ENCODE data around the gene CYP46A1. TPM values are rescaled to one million over a fixed set of nuclear protein-coding genes. Genes with fewer than 3 reads are reported as not detected.
A peak's percentile ranks its signal among the peaks of the same experiment; 100 is the strongest.

The CYP46A1 gene
- total RNA-seq, 1 experiment from 2014 or later, result 0.30 TPM

- no peaks in the 10 kb centered on the region for H3K36me3 Mint-ChIP-seq (ENCODE audit: insufficient read depth, unreplicated experiment)
- no peaks in the 10 kb centered on the region for H3K9me3 Mint-ChIP-seq (ENCODE audit: unreplicated experiment)
- intact Hi-C loops (cut with micrococcal nuclease), result loop anchor here (2.0 kb wide), 1 partner anchor 38 kb away; no protein-coding TSS in a partner anchor
- ChIA-PET POLR2A (interaction anchor here (1.2 kb wide), 1 partner anchor 33 kb away, joined by 4 read pairs; no protein-coding TSS in a partner anchor), CTCF (interaction anchor here (1.1 to 1.3 kb wide), 2 partner anchors 74 to 130 kb away, joined by 3 to 4 read pairs; no protein-coding TSS in a partner anchor)
- no peaks in the 10 kb centered on the region for H3K27me3 Mint-ChIP-seq (ENCODE audit: insufficient read depth, unreplicated experiment)
- H3K4me3 Mint-ChIP-seq (ENCODE audit: unreplicated experiment), result no peak overlapping the region
- TF ChIP-seq CTCF (IDR thresholded peaks at IDR 0.05; ENCODE audit: unreplicated experiment), result no peak
- no TSS peak for BruUV-seq (replicated peaks)
- DNase-seq (ENCODE audit: unreplicated experiment), result no peak
- peaks cover 28% of the 10 kb centered on the region for H3K4me1 Mint-ChIP-seq (ENCODE audit: insufficient read depth, unreplicated experiment)
- peak overlapping the region; percentile 57 for H3K27ac Mint-ChIP-seq (ENCODE audit: low read depth, unreplicated experiment)
Measured at GRCh38 chr14:99756796-99757195, 72.7 kb downstream of the CYP46A1 start.

- intact Hi-C loops (cut with micrococcal nuclease), result loop anchor here (1.0 to 2.0 kb wide), 2 partner anchors 37 to 73 kb away; partner anchors contain the start of gene CYP46A1
- BruUV-seq (replicated peaks), result no TSS peak
- H3K4me3 Mint-ChIP-seq (ENCODE audit: unreplicated experiment), result no peak overlapping the region
- H3K27me3 Mint-ChIP-seq (ENCODE audit: insufficient read depth, unreplicated experiment), result no peaks in the 10 kb centered on the region
- CTCF ChIA-PET, result interaction anchor here (0.8 to 1.3 kb wide), 3 partner anchors 46 to 129 kb away, joined by 3 to 4 read pairs (median 4); no protein-coding TSS in a partner anchor
- peaks cover 28% of the 10 kb centered on the region for H3K4me1 Mint-ChIP-seq (ENCODE audit: insufficient read depth, unreplicated experiment)
- H3K9me3 Mint-ChIP-seq (ENCODE audit: unreplicated experiment), result no peaks in the 10 kb centered on the region
- no peak for TF ChIP-seq CTCF (IDR thresholded peaks at IDR 0.05; ENCODE audit: unreplicated experiment)
- POLR2A ChIA-PET, result interaction anchor here (0.6 to 2.1 kb wide), 14 partner anchors 12 to 435 kb away, joined by 3 to 19 read pairs (median 4); partner anchors contain the start of genes CCNK, CYP46A1, EML1 and SETD3
- H3K27ac Mint-ChIP-seq (ENCODE audit: low read depth, unreplicated experiment), result peak overlapping the region; percentile 66
- peak; percentile 91 for DNase-seq (ENCODE audit: unreplicated experiment)
- no peaks in the 10 kb centered on the region for H3K36me3 Mint-ChIP-seq (ENCODE audit: insufficient read depth, unreplicated experiment)
Measured at GRCh38 chr14:99757331-99758070, 73.4 kb downstream of the CYP46A1 start.

GRCh38 chr14:99758121-99758821, 74.2 kb downstream of the CYP46A1 start:
- CTCF ChIA-PET, result interaction anchor here (0.8 to 1.3 kb wide), 3 partner anchors 16 to 129 kb away, joined by 3 to 4 read pairs (median 4); no protein-coding TSS in a partner anchor
- Mint-ChIP-seq H3K4me1 (ENCODE audit: insufficient read depth, unreplicated experiment) (peaks cover 26% of the 10 kb centered on the region), H3K27ac (ENCODE audit: low read depth, unreplicated experiment) (peak overlapping the region; percentile 66), H3K9me3 (ENCODE audit: unreplicated experiment) (no peaks in the 10 kb centered on the region), H3K36me3 (ENCODE audit: insufficient read depth, unreplicated experiment) (no peaks in the 10 kb centered on the region), H3K27me3 (ENCODE audit: insufficient read depth, unreplicated experiment) (no peaks in the 10 kb centered on the region), H3K4me3 (ENCODE audit: unreplicated experiment) (no peak overlapping the region)
- POLR2A ChIA-PET, result interaction anchor here (0.6 to 2.1 kb wide), 14 partner anchors 11 to 436 kb away, joined by 3 to 19 read pairs (median 4); partner anchors contain the start of genes CCNK, CYP46A1, EML1 and SETD3
- DNase-seq (ENCODE audit: unreplicated experiment), result peak; percentile 89
- no TSS peak for BruUV-seq (replicated peaks)
- no peak for TF ChIP-seq CTCF (IDR thresholded peaks at IDR 0.05; ENCODE audit: unreplicated experiment)
- intact Hi-C loops (cut with micrococcal nuclease), result loop anchor here (1.0 kb wide), 1 partner anchor 74 kb away; the partner anchor contains the start of gene CYP46A1

Measured in MCF 10A (cell line).